Omental fat pad (tissue), 4 donors: Measurements from ENCODE around the gene MAP6. TPM values are rescaled to one million over a fixed set of nuclear protein-coding genes. Genes with fewer than 3 reads are reported as not detected.

Experiments used
- ATAC-seq: fragments of 150-250 bp; one replicate; pipeline ENCODE4 v1.9.1; 2016; ENCODE audit warnings: mild to moderate bottlenecking, moderate library complexity; ENCODE audit not compliant: low FRiP score
- DNase-seq: peaks from one replicate; pipeline ENCODE4 v3.0.0-alpha.2; 2019; ENCODE audit warnings: low spot score
- total RNA-seq, 4 donors: library from RNA; depleted of rRNA; stranded (reverse); fragments of >200 nt; gene quantifications; one replicate each; pipeline ENCODE4 v1.1.0, GENCODE V29; 2016
- TF ChIP-seq, protein P1 (sequence below), 3 donors: fragments of 450-650 bp; IDR thresholded peaks; one replicate each; pipeline ENCODE4 v1.5.1; 2016 to 2017; ENCODE audit warnings: antibody characterized with exemption in 3 of 3, mild to moderate bottlenecking in 3 of 3, moderate library complexity in 2 of 3

Gene MAP6
- total RNA-seq, 4 donors from 2014 or later: 3.2 to 7.0 (median 4.2) TPM

DNA sequence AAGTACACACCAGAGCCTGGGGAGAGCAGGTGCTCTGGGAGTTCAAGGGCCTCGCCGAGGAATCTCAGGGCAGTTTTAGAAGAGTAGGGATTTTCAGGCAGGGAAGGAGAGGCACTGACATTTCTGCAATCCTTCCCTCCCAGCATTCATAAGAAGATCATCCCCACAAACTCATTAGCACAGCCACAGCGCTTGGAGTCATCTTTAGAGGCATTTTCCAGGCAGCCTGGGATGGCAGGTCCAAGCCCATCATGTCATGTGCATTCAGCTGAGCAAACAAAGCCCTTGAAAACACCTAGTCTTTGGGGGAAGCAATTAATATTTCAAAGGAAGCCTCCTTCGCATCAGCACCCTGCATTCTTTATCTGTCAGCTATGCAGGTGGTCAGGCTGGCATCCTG is 43.8 kb downstream of the MAP6 start:
- ATAC-seq (no peak), DNase-seq (no peak)
- TF ChIP-seq, protein P1, sequence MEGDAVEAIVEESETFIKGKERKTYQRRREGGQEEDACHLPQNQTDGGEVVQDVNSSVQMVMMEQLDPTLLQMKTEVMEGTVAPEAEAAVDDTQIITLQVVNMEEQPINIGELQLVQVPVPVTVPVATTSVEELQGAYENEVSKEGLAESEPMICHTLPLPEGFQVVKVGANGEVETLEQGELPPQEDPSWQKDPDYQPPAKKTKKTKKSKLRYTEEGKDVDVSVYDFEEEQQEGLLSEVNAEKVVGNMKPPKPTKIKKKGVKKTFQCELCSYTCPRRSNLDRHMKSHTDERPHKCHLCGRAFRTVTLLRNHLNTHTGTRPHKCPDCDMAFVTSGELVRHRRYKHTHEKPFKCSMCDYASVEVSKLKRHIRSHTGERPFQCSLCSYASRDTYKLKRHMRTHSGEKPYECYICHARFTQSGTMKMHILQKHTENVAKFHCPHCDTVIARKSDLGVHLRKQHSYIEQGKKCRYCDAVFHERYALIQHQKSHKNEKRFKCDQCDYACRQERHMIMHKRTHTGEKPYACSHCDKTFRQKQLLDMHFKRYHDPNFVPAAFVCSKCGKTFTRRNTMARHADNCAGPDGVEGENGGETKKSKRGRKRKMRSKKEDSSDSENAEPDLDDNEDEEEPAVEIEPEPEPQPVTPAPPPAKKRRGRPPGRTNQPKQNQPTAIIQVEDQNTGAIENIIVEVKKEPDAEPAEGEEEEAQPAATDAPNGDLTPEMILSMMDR (IDR thresholded peaks at IDR 0.05): no peak

DNA sequence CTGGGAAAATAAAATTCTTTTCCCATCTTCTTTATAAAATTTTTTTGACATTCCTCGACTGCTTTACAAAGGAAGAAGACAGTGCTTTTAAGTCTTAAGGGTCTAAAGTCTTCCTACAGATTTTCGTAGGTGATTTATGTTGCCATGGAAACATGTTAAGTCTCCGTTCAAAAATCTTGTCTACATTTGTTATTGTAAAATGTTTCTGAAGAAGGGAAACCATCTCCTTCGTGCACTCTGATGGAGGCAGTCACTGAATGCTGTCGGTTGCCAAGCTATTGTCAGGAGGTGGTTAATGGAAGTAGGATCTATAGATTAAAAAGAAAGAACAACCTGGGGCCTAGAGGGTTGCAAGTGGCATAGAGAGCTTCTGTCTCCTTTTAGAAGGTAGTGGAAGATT is 52.6 kb downstream of the MAP6 start:
- ATAC-seq: no peak

DNA sequence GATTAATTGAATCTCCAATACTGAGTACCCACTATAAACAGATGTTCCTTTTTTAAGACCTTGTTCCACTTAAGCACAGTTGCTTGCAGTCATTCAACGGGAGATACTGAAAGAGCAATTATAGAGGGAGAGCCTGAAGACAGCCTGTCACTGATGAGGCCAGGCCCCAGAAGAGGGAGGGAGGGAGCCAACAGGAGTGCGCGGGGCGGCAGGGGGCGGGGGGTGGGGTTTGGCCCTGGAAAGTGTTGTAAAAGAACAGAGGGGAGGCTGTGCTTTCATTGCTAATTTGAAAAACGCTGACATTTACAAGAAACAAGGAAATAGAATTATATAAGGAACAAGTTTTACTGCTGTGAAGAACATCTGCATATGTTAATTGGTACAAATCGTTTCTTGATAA is 53.1 kb downstream of the MAP6 start:
- DNase-seq: no peak
- TF ChIP-seq, protein P1 (IDR thresholded peaks at IDR 0.05): no peak
- no peak for ATAC-seq

More for the DNA sequence above, 52.6 kb downstream of the MAP6 start:
- TF ChIP-seq, protein P1 (IDR thresholded peaks at IDR 0.05): no peak
- no peak for DNase-seq

DNA sequence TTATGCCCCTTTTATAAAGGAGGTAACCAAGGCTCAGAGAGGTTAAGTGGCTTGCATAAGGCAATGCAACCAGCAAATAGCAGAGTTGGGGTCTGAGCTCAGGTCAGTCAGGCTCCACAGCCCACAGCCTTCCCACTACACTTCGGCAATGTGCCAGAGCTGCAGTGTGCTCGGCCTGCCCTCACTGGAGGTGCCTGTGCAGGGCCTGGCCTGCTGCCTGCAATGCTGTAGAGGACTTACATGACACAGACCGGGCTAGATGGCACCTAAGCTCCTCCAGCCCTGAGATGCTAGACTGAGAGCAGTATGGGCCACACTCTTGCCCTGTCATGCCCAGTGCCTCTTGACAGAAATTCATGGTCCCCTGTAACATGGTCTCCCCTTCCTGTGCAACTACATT is 57.0 kb downstream of the MAP6 start:
- TF ChIP-seq, protein P1 (IDR thresholded peaks at IDR 0.05): no peak
- ATAC-seq: no peak
- no peak for DNase-seq

DNA sequence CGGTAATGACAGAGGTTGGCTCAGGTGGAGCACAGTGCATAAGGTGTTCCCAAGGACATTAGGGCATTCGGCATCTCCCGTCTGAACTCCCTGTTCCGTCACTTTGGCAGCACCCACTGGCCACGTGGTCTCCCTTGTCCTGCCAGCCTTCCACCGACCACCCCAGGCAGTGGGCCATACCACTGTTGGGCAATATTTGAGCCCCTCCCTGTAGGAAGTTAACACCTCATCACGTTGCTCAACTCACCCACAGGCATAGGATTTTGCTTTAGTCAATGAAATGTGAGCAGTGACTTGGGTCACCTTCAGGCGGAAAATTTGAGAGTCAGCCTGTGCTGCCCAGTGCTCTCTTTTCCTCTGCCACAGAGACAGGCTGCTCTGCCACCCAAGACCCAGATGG is 62.7 kb downstream of the MAP6 start:
- DNase-seq: no peak
- TF ChIP-seq, protein P1 (IDR thresholded peaks at IDR 0.05): no peak
- no peak for ATAC-seq

DNA sequence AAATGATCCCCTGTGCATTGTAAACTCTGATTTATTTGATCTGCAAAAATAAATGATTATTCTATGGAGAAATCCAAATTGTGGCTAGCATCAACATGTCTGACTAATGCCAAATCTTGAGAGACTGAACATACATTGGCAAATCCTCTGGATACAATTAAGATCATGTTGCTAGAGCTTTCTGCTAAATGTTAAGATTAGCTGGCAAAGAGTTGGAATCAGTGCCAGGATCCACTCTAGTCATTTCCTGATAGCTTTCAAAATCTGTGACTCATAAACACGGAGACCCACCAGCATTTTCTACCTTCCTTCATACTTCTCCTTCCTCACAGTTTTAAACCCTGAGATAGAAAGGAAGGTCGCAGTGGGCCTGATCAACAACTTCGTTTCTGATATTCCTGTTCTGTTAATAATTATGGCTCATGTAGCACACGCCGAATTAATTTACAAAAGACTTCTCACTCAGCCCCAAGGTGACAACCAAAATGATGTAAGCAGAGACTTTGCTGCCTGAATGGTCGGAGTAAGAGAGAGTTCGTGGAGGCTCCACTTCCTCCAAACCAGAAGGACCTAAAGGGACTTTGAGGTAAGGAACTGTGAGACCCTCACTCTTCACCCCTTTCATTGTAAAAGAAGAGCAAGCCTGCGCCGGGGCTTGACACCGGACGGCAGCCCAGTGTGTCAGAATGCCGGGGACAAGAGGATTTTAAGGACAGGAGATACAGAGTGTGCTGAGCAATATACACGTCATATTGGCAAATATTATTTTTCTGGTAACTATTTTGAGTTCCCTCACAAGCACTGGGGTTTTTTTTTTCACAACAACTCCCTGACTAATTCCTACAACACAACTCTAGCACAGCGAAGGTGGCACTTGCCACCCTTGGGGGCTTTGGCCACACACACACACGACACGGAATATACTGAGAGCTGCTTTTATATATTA is 64.8 kb downstream of the MAP6 start:
- DNase-seq (no peak), ATAC-seq (peak; percentile 72)
- TF ChIP-seq, protein P1 (IDR thresholded peaks at IDR 0.05): no peak

DNA sequence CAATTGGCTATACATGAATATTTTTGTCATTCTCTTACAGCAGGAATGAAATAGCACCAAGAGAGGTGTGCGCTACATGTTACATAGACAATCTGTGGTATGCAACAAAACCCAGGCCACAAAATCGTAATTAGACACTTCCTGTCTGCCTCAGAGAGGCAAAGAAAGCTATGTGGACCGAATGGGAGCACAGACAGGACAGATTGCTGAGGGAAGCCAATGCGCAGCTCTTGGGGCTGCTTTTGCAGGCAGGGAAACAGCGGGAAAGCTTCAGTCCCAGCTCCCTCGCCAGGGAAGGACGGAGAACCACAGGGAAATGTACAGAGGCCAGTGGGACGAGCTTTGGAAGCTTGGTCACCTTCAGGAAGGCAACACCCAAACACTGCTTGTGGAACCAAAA is 65.9 kb downstream of the MAP6 start:
- TF ChIP-seq, protein P1 (IDR thresholded peaks at IDR 0.05): no peak
- no peak for DNase-seq
- ATAC-seq: no peak
